ENCODE data around the gene INTS7. TPM values are rescaled to one million over a fixed set of nuclear protein-coding genes. Genes with fewer than 3 reads are reported as not detected.
"Not testable (repeated sequence)": the region's sequence is repeated elsewhere in the genome, so short reads cannot be mapped to it uniquely, and the experiment has no call there.

Gene INTS7
- polyA plus RNA-seq, 5 donors: 19.6 to 23.5 (median 21.3) TPM

DNA sequence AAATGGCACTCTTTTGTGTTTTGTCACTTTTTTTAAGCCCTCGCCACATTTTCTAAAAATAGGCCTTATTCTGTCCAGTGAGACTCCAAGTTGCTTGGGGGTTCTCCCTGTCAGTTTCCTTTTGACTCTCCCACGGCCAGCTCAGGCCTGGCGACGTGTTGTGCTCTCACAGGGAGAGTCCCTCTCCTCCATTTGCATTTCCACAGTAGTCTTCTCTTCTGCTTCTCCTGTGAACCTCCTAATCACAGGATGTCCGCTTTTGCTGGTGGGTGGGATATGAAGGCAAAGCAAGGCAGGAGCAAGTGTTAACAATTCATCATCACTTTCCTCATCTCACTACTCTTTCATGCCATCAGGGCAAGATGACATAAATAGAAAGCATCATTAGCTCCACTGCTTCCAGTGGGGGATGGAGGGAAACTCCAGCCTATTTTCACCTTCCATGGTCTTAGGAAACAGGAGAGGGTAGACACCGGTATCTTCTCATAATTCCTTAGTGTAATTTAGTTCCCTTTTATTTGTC lies 99.8 kb downstream of the INTS7 start:
- no peak for DNase-seq

DNA sequence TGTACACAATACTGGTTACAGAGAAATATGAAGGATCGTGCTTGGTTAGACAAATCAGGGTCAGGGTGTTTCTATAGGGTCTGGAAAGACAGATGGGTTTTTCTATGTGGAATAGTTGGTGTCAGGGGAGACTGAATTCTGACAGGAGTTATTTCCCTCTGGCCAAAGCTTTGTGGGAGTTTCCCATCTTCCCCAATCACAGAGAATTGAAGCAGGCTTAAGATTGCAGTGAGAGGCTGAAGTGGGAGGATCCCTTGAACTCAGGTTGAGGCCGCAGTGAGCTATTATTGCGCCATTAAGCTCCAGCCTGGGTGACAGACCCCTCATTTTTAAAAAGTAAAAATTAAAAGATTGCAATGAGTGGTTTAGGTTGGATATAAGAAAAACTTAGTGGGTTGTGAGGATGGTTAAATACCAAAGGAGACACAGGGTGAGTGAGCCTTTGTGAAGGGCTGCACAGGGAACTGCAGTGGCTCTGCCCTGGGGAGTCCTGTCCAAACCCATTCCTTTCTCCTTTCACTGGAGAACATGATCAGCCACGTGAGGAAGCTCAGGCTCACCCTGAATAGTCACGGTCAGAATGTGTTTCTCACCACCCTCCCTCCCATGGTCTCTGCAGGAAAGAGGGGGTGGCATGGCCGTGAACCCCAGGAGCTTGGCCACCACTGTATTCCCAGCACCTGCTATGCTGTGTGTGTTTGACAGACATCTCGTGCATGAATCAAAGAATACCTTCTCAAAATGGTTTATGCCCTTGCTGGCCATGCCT lies 101.2 kb downstream of the INTS7 start:
- DNase-seq: no peak

DNA sequence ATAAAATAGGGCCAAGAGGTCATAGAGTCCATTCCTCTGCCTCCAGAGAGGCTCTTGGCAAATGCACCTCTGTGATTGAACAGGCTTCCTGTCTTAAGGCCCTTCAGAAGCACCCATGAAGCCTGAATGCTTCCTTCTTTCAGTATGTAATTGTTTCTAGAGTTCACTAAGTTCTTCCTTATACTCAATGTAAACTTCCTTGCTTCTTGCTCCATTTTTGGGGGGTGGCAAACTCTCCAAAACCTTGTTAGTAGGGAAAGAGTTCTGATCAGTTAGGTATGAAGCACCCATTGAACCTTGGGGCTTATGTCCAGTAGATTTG lies 102.5 kb downstream of the INTS7 start:
- DNase-seq: no peak

DNA sequence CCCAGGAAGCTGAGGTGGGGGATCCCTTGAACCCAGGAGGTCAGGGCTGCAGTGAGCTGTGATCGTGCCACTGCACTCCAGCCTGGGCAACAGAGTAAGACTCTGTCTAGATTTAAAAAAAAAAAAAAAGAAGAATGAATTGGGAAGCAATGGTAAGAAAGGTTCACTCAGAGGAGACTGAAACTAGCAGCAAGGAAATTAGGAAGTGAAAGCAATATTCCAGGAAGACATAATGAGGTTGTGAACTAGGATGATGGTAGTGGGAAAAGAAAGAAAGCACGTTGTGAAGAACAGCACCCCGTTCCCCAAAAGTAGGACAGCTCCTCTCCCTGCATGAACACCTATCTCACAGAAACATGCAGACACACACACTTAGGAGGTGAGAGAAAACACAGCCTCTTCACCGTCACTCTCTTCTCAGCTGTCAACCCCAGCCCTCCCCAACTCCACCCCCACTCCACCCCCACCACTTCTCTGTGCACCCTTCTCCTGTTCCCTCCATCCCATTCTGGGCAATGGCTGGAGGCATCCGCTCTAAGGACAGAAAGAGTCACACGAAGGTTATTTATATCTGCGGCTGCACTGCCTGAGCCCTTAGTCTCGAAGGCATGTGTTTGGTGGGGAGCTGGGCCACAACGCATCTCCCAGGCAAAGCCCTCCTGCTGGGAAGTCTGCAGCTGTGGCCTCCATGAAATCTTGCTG lies 103.0 kb downstream of the INTS7 start:
- DNase-seq: no peak

DNA sequence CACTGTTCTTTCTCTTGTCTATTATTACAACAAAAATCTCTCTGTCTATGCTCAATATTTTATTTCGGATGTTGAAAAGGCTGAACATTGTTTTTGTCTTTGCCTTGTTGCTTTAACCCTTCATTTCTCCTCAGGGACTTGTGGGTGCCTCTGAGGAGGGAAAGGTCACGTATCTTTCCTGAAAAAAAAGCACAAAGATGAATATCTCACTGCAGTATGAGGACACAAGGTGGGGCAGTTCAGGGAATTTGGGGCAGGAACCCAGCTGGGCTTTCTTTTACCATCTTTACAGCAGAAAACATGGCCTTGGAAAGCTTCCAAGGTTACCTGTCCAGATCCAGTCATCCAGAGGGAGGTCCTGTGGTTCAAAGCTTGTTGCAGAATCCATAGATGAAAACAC lies 105.7 kb downstream of the INTS7 start:
- DNase-seq: no peak

DNA sequence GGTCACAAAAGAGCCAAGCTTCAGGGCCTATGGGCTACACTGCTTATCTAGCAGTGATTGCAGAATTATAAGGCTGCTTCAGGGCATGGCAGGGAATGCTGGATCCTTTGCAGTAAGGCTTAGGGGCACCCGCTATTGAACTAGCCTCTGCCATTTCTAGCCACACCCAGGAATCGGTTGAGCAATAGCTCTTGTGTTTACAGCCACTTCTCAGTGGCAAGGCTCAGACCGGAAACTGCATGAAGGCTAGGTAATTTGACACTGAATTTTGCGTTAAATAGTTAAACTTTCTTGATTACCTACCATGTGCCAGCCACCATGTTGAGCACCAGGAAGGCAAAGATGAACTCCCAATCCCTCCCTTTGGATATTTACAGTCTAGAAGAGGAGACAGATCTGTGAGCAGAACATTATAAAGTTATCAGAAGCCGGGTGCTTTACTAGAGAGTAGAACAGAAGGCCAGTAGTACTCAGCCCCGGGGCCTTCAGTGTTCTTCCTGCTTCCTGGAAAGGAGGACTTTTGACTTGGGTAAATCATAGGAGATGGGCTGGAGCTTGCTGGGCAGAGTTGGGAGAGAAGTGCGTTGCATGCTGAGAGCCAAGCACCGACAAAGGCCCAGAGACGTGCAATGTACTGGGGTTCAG lies 106.2 kb downstream of the INTS7 start:
- peak in 1 of 2 donors; percentile 42 for DNase-seq

DNA sequence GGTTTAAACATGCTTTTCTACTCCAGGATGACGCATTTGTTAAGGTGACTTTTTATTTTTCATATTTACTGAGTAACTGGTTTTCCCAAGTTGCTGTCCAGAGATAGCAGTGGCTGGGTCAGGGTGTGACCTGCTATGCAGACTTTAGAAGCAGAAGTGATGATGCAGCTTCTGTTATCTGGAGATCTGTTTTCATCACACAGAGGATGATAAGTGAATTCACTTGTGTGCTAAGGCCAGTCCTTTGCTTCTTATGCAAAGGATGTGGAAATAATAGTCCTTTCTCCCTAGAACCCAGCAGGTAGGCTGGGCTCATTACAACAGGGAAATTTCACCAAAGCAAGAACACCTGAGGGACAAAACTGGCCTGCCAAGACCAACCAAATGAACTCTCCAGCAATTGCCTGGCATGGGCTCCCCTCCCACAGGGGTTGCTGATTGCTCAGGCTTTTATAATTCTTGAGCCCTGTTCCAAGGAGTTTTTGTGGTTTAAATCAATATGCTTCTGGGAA lies 107.0 kb downstream of the INTS7 start:
- peak in 1 of 2 donors; percentile 13 for DNase-seq

DNA sequence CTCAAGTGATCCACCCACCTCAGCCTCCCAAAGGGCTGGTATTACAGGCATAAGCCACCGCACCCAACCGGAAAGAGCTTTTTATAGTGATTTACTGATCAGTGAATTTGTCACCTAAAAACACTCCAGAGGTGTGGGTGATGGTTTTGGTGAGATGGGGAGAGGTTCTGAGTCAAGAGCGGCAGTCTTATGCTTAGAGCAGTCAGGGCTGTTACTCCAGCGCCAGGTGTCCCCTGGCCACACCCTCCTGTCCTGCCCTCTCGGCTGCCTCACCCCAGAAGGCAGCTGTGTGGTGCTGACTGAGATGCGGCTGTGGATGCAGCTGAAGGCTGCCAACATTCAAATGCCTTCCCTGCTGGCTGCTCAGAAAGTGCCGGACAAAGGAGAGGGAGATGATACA lies 110.3 kb downstream of the INTS7 start:
- no peak for DNase-seq

DNA sequence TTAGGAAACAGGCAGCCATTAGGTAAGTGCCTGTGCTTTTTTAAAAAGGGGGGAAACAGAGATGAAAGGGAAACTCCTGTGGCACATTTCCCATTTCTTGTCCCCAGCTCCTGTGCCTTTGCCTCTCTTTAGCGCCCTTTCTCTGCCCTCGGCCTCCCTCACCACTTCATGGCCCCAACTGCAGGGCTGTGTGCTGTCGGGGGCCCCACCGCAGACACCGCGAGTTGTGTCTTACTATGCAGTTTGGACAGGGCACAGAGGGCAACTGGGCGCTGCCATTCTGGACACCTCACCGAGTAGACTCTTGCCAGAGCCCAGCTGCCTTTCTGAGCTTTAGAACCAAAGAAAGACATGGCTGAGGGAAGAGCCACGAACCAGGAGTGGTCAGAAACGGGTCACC lies 111.1 kb downstream of the INTS7 start:
- DNase-seq: no peak

DNA sequence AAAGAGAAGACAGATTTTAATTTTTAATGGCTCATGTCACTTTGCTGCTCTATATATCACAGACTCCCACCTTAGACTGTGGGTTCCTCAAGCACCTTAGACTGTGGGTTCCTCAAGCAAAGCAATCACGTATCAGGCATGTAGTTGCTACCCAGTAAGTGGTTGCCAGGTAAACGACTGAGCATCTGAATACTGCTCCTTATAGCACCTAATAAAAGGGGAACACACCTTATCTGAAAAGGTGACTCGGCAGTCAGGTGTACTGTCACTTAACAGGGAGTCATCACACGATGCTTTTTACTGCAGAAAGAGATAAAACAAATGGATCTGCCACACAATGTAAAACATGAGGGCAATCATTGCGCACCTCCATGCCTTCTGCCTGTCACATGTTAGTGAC lies 112.3 kb downstream of the INTS7 start:
- no peak for DNase-seq

DNA sequence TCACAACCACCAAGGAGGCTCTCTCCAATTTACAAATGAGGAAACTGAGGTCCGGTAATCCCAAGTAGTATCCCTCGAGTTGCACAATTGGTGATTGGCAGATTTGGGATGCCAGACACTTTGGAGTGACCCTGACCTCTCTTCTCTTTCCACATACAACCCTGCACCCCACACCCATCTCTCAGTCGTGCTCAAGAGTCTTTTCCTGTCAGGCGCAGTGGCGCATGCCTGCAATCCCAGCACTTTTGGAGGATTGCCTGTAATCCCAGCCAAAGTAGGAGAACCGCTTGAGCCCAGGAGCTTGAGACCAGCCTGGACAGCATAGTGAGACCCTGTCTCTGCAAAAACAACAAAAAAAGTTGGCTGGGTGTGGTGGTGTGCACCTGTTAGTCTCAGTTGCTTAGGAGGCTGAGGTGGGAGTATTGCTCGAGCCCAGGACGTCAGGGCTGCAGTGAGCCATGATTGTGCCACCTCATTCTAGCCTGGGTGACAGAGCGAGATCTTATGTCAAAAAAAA lies 113.7 kb downstream of the INTS7 start:
- no peak for DNase-seq

DNA sequence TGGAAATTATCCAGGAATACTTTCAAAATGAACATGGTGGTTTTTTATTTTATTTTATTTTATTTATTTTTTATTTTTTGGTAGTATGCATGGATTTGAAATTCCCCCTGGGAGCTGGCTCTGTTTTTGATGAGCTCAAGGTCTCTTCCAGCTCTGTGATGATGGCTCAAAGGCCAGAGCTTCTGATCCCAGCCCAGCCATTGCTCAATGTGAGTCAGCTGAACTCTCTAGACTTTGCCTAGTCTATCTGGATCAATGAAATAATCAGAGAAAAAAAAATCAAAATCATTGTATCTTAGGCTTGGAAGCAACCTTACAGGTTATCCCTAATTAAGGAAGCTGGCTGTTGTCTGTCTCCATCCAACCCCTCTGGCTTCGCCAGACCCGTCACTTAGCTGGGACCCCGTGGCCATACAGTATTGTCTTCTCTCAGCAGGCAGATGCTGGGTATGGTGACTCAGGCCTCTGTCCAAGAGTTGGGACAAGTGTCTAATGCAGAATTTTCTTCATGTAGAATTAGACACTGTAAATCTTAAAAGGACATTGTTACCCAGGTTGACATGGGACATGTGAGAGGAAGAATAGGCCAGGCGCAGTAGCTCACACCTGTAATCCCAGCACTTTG lies 114.6 kb downstream of the INTS7 start:
- no peak for DNase-seq

DNA sequence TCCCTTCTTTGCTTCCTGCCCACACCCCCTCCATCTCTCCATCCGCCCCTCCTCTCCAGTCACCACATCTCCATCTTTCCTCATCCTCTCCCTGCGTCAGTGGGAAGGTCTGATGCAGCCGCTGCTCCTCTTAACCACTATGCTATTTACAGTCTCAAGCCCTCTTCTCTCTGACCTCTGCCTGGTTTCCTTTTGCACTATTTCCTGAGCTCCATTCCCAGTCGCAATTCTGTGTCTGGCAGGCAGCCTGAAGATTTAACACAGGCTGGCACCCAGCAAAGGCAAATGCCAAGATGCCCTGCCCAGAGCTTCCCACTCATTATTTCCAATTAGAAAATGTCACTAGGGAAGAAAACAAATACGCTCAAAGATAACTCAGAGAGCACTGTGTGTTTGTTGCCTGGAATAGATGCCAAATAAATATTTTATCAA lies 115.2 kb downstream of the INTS7 start:
- no peak for DNase-seq

DNA sequence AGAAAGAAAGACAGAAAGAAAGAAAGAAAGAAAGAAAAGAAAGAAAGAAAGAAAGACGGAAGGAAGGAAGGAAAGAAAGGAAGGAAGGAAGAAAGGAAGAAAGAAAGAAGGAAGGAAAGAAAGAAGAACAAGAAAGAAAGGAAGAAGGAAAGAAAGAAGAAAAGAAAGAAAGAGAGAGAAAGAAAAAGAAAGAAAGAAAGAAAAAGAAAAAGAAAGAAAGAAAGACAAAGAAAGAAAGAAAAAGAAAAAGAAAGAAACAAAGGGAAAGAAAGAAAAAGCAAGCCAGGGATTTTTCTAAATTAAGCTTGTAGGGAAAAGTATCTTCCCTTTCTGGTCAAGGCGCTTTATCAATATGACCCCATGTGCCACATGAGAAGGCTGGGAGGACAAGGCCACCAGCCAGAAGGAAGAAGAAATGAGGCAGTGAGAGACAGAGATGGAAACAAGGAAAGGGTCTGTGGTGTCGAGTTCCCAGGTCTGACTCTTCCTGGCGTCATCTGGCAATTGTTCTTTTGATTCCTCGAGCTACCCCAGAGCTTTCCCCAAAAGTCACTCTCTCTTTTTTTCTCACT lies 116.4 kb downstream of the INTS7 start:
- no peak for DNase-seq

DNA sequence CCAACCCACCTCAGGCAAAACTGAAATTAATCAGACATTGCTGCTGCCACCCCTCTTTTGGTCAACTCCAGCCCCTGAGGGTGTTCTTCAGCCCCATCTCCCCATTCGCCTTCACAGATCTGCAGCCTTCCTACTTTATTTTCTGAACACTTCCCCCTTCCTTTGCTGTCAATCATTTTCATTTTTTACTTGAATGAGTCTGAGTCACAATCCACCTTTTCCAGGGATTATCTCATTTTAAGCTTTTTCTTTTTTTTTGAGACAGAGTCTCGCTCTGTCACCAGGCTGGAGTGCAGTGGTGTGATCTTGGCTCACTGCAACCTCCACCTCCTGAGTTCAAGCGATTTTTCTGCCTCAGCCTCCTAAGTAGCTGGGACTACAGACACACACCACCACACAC lies 118.9 kb downstream of the INTS7 start:
- DNase-seq: not testable (repeated sequence)

DNA sequence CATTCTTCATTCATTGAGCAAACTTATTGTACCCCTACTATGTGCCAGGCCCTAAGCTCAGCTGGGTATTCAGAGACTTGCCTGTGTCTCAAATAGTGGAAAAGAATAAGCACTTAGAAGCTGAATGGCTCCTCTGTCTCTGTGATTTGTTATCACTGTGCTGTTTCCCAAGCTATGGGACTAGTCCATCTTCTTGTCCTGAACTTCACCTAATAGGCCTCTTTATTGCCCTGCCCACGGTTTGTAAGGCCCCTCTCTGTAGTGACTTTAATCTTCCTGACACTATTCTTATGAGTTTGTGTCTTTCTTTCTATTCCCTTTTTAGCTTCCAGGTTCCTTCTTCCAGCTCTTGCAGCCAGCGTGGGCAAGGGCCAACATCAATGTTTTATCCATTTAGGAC lies 119.4 kb downstream of the INTS7 start:
- DNase-seq: no peak

DNA sequence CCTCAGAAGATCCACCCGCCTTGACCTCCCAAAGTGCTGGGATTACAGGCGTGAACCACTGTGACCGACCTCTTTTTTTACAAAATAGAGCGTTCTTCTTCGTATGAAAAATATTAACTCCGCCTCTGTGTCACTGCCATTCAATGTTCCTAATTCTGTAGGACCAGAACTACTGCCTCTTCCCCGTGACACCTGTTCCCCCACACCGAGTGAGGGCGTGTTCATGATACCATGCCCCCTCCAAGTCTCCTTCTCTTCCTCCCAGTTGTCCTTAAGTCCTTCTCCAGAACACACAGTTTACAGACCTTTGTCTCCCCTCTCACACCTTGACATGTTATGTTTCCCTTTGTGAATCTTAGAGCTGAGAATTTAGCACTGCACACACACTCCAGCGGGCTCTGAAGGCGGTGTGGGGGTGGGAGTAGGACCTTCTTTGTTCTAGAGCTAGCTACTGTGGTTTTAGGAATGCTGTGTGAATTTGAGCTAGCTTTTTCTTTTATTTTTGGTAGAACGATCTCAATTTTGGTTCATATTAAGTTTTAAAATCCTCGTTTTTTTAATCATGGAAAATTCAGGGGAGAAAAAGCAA lies 122.4 kb downstream of the INTS7 start:
- DNase-seq: no peak

DNA sequence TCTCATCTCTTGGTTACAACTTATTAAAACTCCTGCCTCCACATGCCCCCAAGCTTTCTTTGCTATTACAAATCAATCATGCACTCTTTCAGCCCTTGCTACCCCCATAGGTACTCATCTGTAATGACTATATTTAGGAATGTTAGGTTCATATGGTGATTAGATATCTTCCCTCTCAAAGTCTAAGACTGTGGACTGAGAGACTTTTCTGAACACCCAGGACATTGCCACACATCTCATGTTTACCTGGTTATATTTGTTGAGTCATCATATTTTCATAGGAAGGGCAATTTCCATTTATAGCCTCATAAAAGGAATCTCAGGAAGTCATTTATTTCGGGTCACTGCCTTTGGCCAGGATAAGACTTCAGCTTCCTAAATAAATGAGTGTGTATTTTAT lies 123.3 kb downstream of the INTS7 start:
- DNase-seq: no peak

DNA sequence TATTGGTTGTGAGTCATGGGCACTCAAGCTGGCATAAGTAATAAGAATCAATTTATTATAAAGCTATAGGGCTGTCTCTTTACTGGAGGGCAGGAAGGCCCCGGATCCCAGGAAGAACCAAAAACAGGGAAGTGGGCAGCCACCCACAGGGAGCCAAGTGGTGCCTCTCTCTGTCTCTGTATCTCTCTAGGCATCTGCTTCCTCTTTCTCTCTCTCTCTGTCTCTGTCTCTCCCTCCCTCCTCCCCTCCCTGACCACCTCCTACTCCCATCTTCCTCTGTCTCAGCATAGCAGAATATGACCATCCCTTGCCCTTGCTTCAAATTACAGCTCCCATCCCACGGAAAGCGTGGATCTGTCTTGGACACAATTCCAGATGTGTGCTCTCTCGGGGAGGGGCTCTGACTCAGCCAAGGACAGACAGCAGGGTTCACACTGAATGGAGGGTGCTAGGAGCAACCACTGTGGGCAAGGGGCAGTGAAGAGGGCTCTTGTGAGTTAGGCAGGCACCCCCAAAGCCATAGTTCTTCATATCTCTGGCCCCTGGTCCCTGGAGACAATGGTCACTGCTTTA lies 124.4 kb downstream of the INTS7 start:
- DNase-seq: no peak

DNA sequence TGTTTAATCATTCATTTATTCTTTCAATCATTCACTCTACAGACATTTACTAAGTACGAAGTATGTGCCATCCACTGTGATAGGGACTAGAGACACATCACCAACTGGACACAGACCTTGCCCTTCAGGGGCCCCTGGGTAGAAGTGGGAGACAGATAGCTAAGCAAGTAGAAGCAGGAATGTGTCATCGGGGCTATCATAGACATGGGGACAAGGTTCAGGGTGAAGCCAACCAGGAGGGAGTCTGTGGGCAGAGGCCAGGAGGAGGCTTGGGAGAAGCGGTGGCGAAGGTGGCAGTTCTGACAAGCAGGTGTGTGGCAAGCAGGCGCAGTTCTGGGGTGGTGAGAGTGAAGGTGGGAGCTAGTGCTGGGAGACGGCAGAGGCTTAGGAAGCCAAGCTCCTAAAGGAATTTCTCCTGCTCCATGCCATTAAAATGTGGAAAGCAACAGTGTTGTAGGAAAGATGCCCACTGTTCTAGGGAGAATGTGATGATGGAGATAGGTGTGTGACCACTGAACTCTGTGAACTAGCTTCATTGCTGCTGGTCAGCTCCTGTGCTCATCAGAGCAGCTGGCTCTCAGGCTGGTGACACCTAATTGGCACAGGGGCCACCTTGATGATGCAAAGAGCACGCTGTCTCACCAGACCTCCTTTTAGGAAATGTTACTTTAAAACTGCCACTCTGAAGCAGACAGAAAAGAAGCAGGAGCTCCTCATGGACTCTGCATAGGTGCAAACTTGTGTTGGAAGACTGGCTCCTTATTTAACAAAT lies 125.1 kb downstream of the INTS7 start:
- DNase-seq: no peak

Measured in right lung (tissue), 5 donors.